Panc1 (cell line): ENCODE data around the gene SPRED2. TPM values are rescaled to one million over a fixed set of nuclear protein-coding genes. Genes with fewer than 3 reads are reported as not detected.

ENCODE experiments used
- ATAC-seq: fragments of 200-7000 bp; cut with Tn5 transposase; 2 replicates; pipeline ENCODE4 v1.9.1; 2020; ENCODE audit warnings: mild to moderate bottlenecking, moderate library complexity
- BruUV-seq: library from RNA; stranded (reverse); fragments of 400-500 nt; replicated peaks from 2 replicates; lab custom pipeline; 2021; lab: Mats Ljungman, UMichigan
- CTCF ChIA-PET: fragments of 300-600 bp; sonication (Branson Sonifier 250); formaldehyde crosslinking; loops from one replicate; lab custom pipeline; 2022; ENCODE audit warnings: antibody characterized with exemption; lab: Charles Lee
- POLR2A ChIA-PET: fragments of 300-600 bp; sonication (Branson Sonifier 250); formaldehyde crosslinking; loops from one replicate; lab custom pipeline; 2022; ENCODE audit warnings: antibody characterized with exemption; lab: Charles Lee
- DNase-seq: peaks from one replicate; pipeline ENCODE4 v3.0.0-alpha.2; 2010; ENCODE audit warnings: low read depth, low spot score
- H3K27ac ChIP-seq: 2 replicates; pipeline ENCODE4 v1.5.1; 2011; ENCODE audit warnings: mild to moderate bottlenecking, low read length, inconsistent platforms
- H3K27me3 ChIP-seq: fragments of 200-500 bp; sonication (Bioruptor generic); 2 replicates; pipeline ENCODE4 v1.6.0; 2014; ENCODE audit warnings: low read length, inconsistent platforms; ENCODE audit not compliant: control insufficient read depth, insufficient read depth
- H3K36me3 ChIP-seq: fragments of 200-500 bp; sonication (Bioruptor generic); 2 replicates; pipeline ENCODE4 v1.5.1; 2014; ENCODE audit warnings: inconsistent platforms, mild to moderate bottlenecking, low read length, moderate library complexity; ENCODE audit not compliant: control insufficient read depth, insufficient read depth
- H3K4me1 ChIP-seq: 2 replicates; pipeline ENCODE4 v1.5.1; 2011; ENCODE audit warnings: inconsistent platforms, mild to moderate bottlenecking, low read length, moderate library complexity; ENCODE audit not compliant: control insufficient read depth, insufficient read depth
- H3K4me3 ChIP-seq, 2 experiments: 2 replicates each; pipeline ENCODE4 v1.5.1; 2011 to 2012; ENCODE audit warnings: low read depth in 2 of 2, low read length in 2 of 2, mild to moderate bottlenecking in 2 of 2, inconsistent platforms in 1 of 2, moderate library complexity in 1 of 2
- H3K9me3 ChIP-seq: fragments of 200-500 bp; sonication (Bioruptor generic); 2 replicates; pipeline ENCODE4 v1.5.1; 2014; ENCODE audit warnings: low read depth, mild to moderate bottlenecking, inconsistent platforms, low read length, moderate library complexity; ENCODE audit not compliant: control insufficient read depth, insufficient read depth
- POLR2AphosphoS5 ChIP-seq: IDR thresholded peaks from 2 replicates; pipeline ENCODE4 v1.6.1; 2012; ENCODE audit warnings: mild to moderate bottlenecking, low read depth, low read length, moderate library complexity
- SIN3A ChIP-seq: IDR thresholded peaks from 2 replicates; pipeline ENCODE4 v1.6.1; 2012; ENCODE audit warnings: low read depth, mild to moderate bottlenecking, low read length, moderate library complexity, borderline replicate concordance; ENCODE audit not compliant: insufficient read depth
- TCF7L2 ChIP-seq: IDR thresholded peaks from 2 replicates; pipeline ENCODE4 v1.6.1; 2011; ENCODE audit warnings: mild to moderate bottlenecking, low read depth, low read length, inconsistent platforms
- in situ Hi-C: cut with HindIII; loops from 2 replicates; pipeline ENCODE4 v1.10.0; 2016; ENCODE audit warnings: low sequenced_read_pairs, low pct_unique_long_range_greater_than_20kb
- intact Hi-C: fragments of 100-400 bp; cut with micrococcal nuclease; formaldehyde crosslinking; loops from one replicate; pipeline ENCODE4 v1.10.0; 2022; ENCODE audit not compliant: unreplicated experiment
- total RNA-seq: library from RNA; stranded (reverse); gene quantifications from one replicate; pipeline ENCODE4 v1.2.1, GENCODE V29; 2021; ENCODE audit not compliant: unreplicated experiment
- TF ChIP-seq, protein P1 (sequence below), 2 experiments: IDR thresholded peaks; 2 replicates each; pipeline ENCODE4 v1.6.1; 2011 to 2012; ENCODE audit warnings: low read depth in 2 of 2, control low read depth in 1 of 2, low read length in 1 of 2, mild to moderate bottlenecking in 1 of 2, moderate library complexity in 1 of 2; ENCODE audit not compliant: insufficient read depth in 1 of 2
- TF ChIP-seq, protein P2 (sequence below): fragments of 450-650 bp; IDR thresholded peaks from 2 replicates; pipeline ENCODE4 v1.5.1; 2017; ENCODE audit warnings: mild to moderate bottlenecking

Gene SPRED2
- total RNA-seq, 1 experiment from 2014 or later = 60.1 TPM

DNA sequence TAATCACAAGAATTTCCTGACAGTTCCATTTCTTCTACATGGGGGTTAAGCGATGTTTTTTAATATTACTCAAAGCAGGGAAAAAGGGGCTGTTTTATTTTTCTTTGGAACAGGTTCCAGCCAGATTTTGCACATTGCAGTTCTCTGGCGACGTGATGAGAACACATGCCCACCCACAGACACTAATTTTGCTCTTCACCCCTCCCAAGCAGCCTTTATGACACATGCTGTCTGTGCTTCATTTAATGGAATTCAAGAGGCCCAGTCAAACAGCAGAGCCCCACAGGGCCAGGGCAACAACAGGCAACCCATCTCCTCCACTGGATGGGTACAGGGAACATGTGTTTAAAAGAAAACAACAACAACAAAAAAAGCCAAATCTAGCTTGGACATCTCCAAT, 70.8 kb downstream of the SPRED2 start:
- CTCF ChIA-PET = no interaction called here
- no TSS peak for BruUV-seq
- in situ Hi-C loops (no loop called here), intact Hi-C loops (loop anchor here (10.0 kb wide), 1 partner anchor 53 kb away; no protein-coding TSS in a partner anchor)
- no peaks in the 10 kb centered on the region for H3K27me3 ChIP-seq
- no peak for DNase-seq
- peaks cover 90% of the 10 kb centered on the region for H3K4me1 ChIP-seq
- peak overlapping the region; percentile 55; the same call in 1 of the 2 replicates for H3K27ac ChIP-seq
- ATAC-seq = no peak
- H3K9me3 ChIP-seq = no peaks in the 10 kb centered on the region
- H3K36me3 ChIP-seq = no peaks in the 10 kb centered on the region
- POLR2A ChIA-PET = no interaction called here
- H3K4me3 ChIP-seq = no peak overlapping the region
- TF ChIP-seq, protein P1, sequence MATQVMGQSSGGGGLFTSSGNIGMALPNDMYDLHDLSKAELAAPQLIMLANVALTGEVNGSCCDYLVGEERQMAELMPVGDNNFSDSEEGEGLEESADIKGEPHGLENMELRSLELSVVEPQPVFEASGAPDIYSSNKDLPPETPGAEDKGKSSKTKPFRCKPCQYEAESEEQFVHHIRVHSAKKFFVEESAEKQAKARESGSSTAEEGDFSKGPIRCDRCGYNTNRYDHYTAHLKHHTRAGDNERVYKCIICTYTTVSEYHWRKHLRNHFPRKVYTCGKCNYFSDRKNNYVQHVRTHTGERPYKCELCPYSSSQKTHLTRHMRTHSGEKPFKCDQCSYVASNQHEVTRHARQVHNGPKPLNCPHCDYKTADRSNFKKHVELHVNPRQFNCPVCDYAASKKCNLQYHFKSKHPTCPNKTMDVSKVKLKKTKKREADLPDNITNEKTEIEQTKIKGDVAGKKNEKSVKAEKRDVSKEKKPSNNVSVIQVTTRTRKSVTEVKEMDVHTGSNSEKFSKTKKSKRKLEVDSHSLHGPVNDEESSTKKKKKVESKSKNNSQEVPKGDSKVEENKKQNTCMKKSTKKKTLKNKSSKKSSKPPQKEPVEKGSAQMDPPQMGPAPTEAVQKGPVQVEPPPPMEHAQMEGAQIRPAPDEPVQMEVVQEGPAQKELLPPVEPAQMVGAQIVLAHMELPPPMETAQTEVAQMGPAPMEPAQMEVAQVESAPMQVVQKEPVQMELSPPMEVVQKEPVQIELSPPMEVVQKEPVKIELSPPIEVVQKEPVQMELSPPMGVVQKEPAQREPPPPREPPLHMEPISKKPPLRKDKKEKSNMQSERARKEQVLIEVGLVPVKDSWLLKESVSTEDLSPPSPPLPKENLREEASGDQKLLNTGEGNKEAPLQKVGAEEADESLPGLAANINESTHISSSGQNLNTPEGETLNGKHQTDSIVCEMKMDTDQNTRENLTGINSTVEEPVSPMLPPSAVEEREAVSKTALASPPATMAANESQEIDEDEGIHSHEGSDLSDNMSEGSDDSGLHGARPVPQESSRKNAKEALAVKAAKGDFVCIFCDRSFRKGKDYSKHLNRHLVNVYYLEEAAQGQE (IDR thresholded peaks at IDR 0.05; ENCODE audit: insufficient read depth in 1 of 2, low read depth in 2 of 2, low read length in 1 of 2) = no peak
- TF ChIP-seq POLR2AphosphoS5 (no peak), TCF7L2 (no peak), SIN3A (no peak)
- TF ChIP-seq, protein P2, sequence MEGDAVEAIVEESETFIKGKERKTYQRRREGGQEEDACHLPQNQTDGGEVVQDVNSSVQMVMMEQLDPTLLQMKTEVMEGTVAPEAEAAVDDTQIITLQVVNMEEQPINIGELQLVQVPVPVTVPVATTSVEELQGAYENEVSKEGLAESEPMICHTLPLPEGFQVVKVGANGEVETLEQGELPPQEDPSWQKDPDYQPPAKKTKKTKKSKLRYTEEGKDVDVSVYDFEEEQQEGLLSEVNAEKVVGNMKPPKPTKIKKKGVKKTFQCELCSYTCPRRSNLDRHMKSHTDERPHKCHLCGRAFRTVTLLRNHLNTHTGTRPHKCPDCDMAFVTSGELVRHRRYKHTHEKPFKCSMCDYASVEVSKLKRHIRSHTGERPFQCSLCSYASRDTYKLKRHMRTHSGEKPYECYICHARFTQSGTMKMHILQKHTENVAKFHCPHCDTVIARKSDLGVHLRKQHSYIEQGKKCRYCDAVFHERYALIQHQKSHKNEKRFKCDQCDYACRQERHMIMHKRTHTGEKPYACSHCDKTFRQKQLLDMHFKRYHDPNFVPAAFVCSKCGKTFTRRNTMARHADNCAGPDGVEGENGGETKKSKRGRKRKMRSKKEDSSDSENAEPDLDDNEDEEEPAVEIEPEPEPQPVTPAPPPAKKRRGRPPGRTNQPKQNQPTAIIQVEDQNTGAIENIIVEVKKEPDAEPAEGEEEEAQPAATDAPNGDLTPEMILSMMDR = no peak

DNA sequence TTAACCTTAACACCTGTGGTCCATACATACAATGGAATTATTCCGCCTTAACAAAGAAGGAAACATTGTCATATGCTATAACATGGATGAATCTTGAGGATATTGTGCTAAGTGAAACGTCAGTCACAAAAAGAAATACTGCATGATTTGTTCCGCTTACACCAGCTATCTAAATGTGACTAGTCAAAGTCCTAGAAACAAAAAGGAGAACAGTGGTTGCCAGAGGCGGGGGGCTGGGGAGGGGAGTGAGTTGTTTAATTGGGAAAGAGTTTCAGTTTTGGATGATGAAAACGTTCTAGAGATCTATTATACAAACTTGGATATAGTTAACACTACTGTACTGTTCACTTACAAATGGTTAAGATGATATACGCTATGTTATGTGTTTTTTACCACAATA, 72.0 kb downstream of the SPRED2 start:
- H3K27ac ChIP-seq = peak overlapping the region; percentile 90
- in situ Hi-C loops (no loop called here), intact Hi-C loops (loop anchor here (10.0 kb wide), 1 partner anchor 54 kb away; no protein-coding TSS in a partner anchor)
- H3K4me3 ChIP-seq = no peak overlapping the region
- DNase-seq (no peak), ATAC-seq (no peak)
- H3K27me3 ChIP-seq = no peaks in the 10 kb centered on the region
- H3K9me3 ChIP-seq = no peaks in the 10 kb centered on the region
- no peaks in the 10 kb centered on the region for H3K36me3 ChIP-seq
- ChIA-PET CTCF (interaction anchor here (0.7 kb wide), 1 partner anchor 134 kb away, joined by 6 read pairs; no protein-coding TSS in a partner anchor), POLR2A (interaction anchor here (0.6 kb wide), 1 partner anchor 19 kb away, joined by 3 read pairs; no protein-coding TSS in a partner anchor)
- no TSS peak for BruUV-seq
- H3K4me1 ChIP-seq = peaks cover 88% of the 10 kb centered on the region
- no peak for TF ChIP-seq TCF7L2

DNA sequence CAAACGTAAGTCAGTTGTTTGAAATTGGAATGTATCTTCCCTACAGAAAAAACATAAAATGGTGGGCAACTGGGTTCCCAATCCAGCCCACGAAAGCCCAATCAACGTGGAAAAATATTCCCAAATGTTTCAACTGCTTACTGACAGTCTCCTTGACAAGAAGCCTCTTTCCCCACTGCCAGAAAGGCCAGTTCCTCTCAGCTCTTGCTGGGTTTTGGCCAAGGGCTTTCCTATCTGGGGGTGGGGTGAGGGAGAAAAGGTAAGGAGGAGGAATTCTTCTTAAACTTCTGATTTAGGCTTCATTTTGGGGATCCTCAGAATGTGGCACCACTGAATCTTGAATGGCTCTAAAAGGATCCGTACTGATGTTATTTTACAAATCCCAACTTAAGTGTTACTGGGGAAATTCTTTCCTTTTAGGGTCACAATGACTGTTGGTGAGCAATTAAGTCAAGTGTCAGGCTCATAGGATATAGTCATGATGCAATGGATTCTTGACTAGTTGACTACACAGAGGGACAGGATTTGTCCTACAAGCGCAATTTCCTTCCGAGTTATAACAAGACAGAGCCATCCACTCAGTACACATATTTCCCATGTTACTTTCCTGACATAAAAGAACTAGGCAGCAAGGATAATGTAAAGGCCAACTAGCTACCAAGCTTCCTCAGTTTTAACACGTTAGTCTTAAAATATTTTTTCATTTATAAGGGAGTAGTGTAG, 73.6 kb downstream of the SPRED2 start:
- no peaks in the 10 kb centered on the region for H3K27me3 ChIP-seq
- CTCF ChIA-PET = no interaction called here
- TF ChIP-seq TCF7L2 (no peak), SIN3A (no peak), POLR2AphosphoS5 (no peak)
- TF ChIP-seq, protein P2 = no peak
- TF ChIP-seq, protein P1 (IDR thresholded peaks at IDR 0.05; ENCODE audit: insufficient read depth in 1 of 2, low read depth in 2 of 2, low read length in 1 of 2) = no peak
- POLR2A ChIA-PET = interaction anchor here (0.6 kb wide), 1 partner anchor 11 kb away, joined by 3 read pairs; no protein-coding TSS in a partner anchor
- DNase-seq = no peak
- intact Hi-C loops = loop anchor here (10.0 kb wide), 1 partner anchor 196 kb away; no protein-coding TSS in a partner anchor
- H3K9me3 ChIP-seq = no peaks in the 10 kb centered on the region
- H3K4me1 ChIP-seq = peaks cover 87% of the 10 kb centered on the region
- peak overlapping the region; percentile 90 for H3K27ac ChIP-seq
- no peaks in the 10 kb centered on the region for H3K36me3 ChIP-seq
- no TSS peak for BruUV-seq
- in situ Hi-C loops = no loop called here
- no peak overlapping the region for H3K4me3 ChIP-seq
- peak; percentile 57 for ATAC-seq
